Activated T-cell treated with anti-CD3 and anti-CD28 coated beads, Interleukin-2, amount 50 U/mL, for 72 hours (primary cell): ENCODE results near the gene RBFOX2. TPM values are rescaled to one million over a fixed set of nuclear protein-coding genes. Genes with fewer than 3 reads are reported as not detected.

Experiments
- total RNA-seq, 2 donors: library from RNA; stranded (reverse); gene quantifications; one replicate each; pipeline ENCODE4 v1.2.3, GENCODE V29; 2022

RBFOX2 gene
- total RNA-seq, 2 donors from 2014 or later = 2.3 to 4.4 TPM

Other genes starting within 250 kb of the RBFOX2 start
- gene APOL3, start 131.9 kb upstream of the RBFOX2 start, total RNA-seq = 10 to 100 TPM; 55.6 to 55.7 TPM
- 1 to 10 TPM in 1 of 2 donors, under 1 TPM in 1; 0.99 to 2.7 TPM for gene APOL4, start 173.0 kb upstream of the RBFOX2 start, total RNA-seq
- gene APOL2, start 210.7 kb upstream of the RBFOX2 start, total RNA-seq = 10 to 100 TPM; 64.5 to 69.5 TPM
- gene APOL1, start 224.3 kb upstream of the RBFOX2 start, total RNA-seq = 10 to 100 TPM; 32.7 to 44.5 TPM